HG03457 (cell line): ENCODE data around the gene CD52.

Experiments used
- ATAC-seq: cut with Tn5 transposase; IDR thresholded peaks from one replicate; pipeline ENCODE4 v1.9.1; 2021; ENCODE audit warnings: moderate number of reproducible peaks; ENCODE audit not compliant: unreplicated experiment

Gene CD52

GRCh38 chr1:26353976-26354820 lies 36.4 kb downstream of the CD52 start, which contains the start of gene CRYBG2:
Gene CRYBG2, minus strand, starts transcription at chr1:26354130. Its CDS starts 7,473 bp downstream, at chr1:26346657.
- no peak for ATAC-seq

GRCh38 chr1:26354972-26355371 lies 37.2 kb downstream of the CD52 start:
- no peak for ATAC-seq

- no peak for ATAC-seq
Observed at GRCh38 chr1:26356106-26356505, 38.3 kb downstream of the CD52 start.

- ATAC-seq: no peak
Observed at GRCh38 chr1:26357121-26357602, 39.4 kb downstream of the CD52 start.

- no peak for ATAC-seq
Observed at GRCh38 chr1:26358411-26359384, 40.9 kb downstream of the CD52 start.

GRCh38 chr1:26359981-26360806 lies 42.4 kb downstream of the CD52 start:
- ATAC-seq: no peak

- no peak for ATAC-seq
Observed at GRCh38 chr1:26360807-26361604, 43.2 kb downstream of the CD52 start.

GRCh38 chr1:26361605-26362122 lies 43.9 kb downstream of the CD52 start:
- ATAC-seq: no peak

GRCh38 chr1:26362331-26362730 lies 44.6 kb downstream of the CD52 start:
- ATAC-seq: no peak

GRCh38 chr1:26363549-26364448 lies 46.0 kb downstream of the CD52 start:
- ATAC-seq: no peak

GRCh38 chr1:26364956-26365355 lies 47.2 kb downstream of the CD52 start:
- ATAC-seq: no peak

GRCh38 chr1:26367441-26367840 lies 49.7 kb downstream of the CD52 start:
- no peak for ATAC-seq

GRCh38 chr1:26368006-26368405 lies 50.2 kb downstream of the CD52 start:
- ATAC-seq: no peak

GRCh38 chr1:26368486-26368885 lies 50.7 kb downstream of the CD52 start:
- no peak for ATAC-seq
